KOPT-K1 (cell line): ENCODE data around the gene LRP1B.
"Not testable (repeated sequence)": the region's sequence is repeated elsewhere in the genome, so short reads cannot be mapped to it uniquely, and the experiment has no call there.

Experiments
- H3K27ac ChIP-seq: fragments of 200-600 bp; sonication (generic); 2 replicates; pipeline ENCODE4 v1.5.1; 2016; ENCODE audit warnings: antibody characterized with exemption, mild to moderate bottlenecking, low read depth, low read length; ENCODE audit not compliant: poor library complexity, severe bottlenecking
- H3K36me3 ChIP-seq: fragments of 200-600 bp; sonication (generic); 2 replicates; pipeline ENCODE4 v1.5.1; 2017; ENCODE audit warnings: antibody characterized with exemption, mild to moderate bottlenecking, low read length, moderate library complexity; ENCODE audit not compliant: insufficient read depth
- H3K9me3 ChIP-seq: fragments of 200-600 bp; sonication (generic); 2 replicates; pipeline ENCODE4 v1.5.1; 2017; ENCODE audit warnings: antibody characterized with exemption, low read length, mild to moderate bottlenecking; ENCODE audit not compliant: insufficient read depth, poor library complexity, severe bottlenecking

Gene LRP1B

GRCh38 chr2:140473851-140474250, 1657.0 kb downstream of the LRP1B start:
- no peaks in the 10 kb centered on the region for H3K9me3 ChIP-seq
- no peaks in the 10 kb centered on the region for H3K36me3 ChIP-seq
- no peak overlapping the region for H3K27ac ChIP-seq

- H3K36me3 ChIP-seq: no peaks in the 10 kb centered on the region
- H3K9me3 ChIP-seq: no peaks in the 10 kb centered on the region
- no peak overlapping the region for H3K27ac ChIP-seq
Observed at GRCh38 chr2:140472676-140473075, 1658.1 kb downstream of the LRP1B start.

GRCh38 chr2:140465301-140465700, 1665.5 kb downstream of the LRP1B start:
- no peak overlapping the region for H3K27ac ChIP-seq
- no peaks in the 10 kb centered on the region for H3K9me3 ChIP-seq
- no peaks in the 10 kb centered on the region for H3K36me3 ChIP-seq

- no peak overlapping the region for H3K27ac ChIP-seq
Observed at GRCh38 chr2:140462990-140463389, 1667.8 kb downstream of the LRP1B start.

GRCh38 chr2:140457483-140457882, 1673.3 kb downstream of the LRP1B start:
- Histone ChIP-seq H3K36me3 (no peaks in the 10 kb centered on the region), H3K27ac (no peak overlapping the region), H3K9me3 (no peaks in the 10 kb centered on the region)

More at GRCh38 chr2:140462990-140463389, 1667.8 kb downstream of the LRP1B start:
- H3K9me3 ChIP-seq: no peaks in the 10 kb centered on the region
- no peaks in the 10 kb centered on the region for H3K36me3 ChIP-seq

GRCh38 chr2:140455315-140455714, 1675.5 kb downstream of the LRP1B start:
- H3K36me3 ChIP-seq: no peaks in the 10 kb centered on the region
- no peak overlapping the region for H3K27ac ChIP-seq
- H3K9me3 ChIP-seq: no peaks in the 10 kb centered on the region

GRCh38 chr2:140454717-140455116, 1676.1 kb downstream of the LRP1B start:
- no peaks in the 10 kb centered on the region for H3K36me3 ChIP-seq
- no peaks in the 10 kb centered on the region for H3K9me3 ChIP-seq
- no peak overlapping the region for H3K27ac ChIP-seq

- H3K36me3 ChIP-seq: no peaks in the 10 kb centered on the region
- H3K27ac ChIP-seq: no peak overlapping the region
- no peaks in the 10 kb centered on the region for H3K9me3 ChIP-seq
Observed at GRCh38 chr2:140451324-140451723, 1679.5 kb downstream of the LRP1B start.

- no peaks in the 10 kb centered on the region for H3K36me3 ChIP-seq
- no peak overlapping the region for H3K27ac ChIP-seq
- H3K9me3 ChIP-seq: no peaks in the 10 kb centered on the region
Observed at GRCh38 chr2:140442319-140442718, 1688.5 kb downstream of the LRP1B start.

GRCh38 chr2:140440815-140441214, 1690.0 kb downstream of the LRP1B start:
- Histone ChIP-seq H3K36me3 (no peaks in the 10 kb centered on the region), H3K9me3 (no peaks in the 10 kb centered on the region), H3K27ac (no peak overlapping the region)

GRCh38 chr2:140436936-140437335, 1693.9 kb downstream of the LRP1B start:
- H3K9me3 ChIP-seq: no peaks in the 10 kb centered on the region
- no peak overlapping the region for H3K27ac ChIP-seq
- H3K36me3 ChIP-seq: no peaks in the 10 kb centered on the region

GRCh38 chr2:140427033-140427432, 1703.8 kb downstream of the LRP1B start:
- H3K9me3 ChIP-seq, H3K27ac ChIP-seq, H3K36me3 ChIP-seq: not testable (repeated sequence)

GRCh38 chr2:140424471-140424870, 1706.3 kb downstream of the LRP1B start:
- Histone ChIP-seq H3K9me3 (no peaks in the 10 kb centered on the region), H3K36me3 (no peaks in the 10 kb centered on the region)

GRCh38 chr2:140422759-140423158, 1708.1 kb downstream of the LRP1B start:
- Histone ChIP-seq H3K27ac (no peak overlapping the region), H3K36me3 (no peaks in the 10 kb centered on the region), H3K9me3 (no peaks in the 10 kb centered on the region)

More at GRCh38 chr2:140424471-140424870, 1706.3 kb downstream of the LRP1B start:
- no peak overlapping the region for H3K27ac ChIP-seq

GRCh38 chr2:140417504-140417903, 1713.3 kb downstream of the LRP1B start:
- no peaks in the 10 kb centered on the region for H3K9me3 ChIP-seq
- H3K27ac ChIP-seq: no peak overlapping the region
- H3K36me3 ChIP-seq: no peaks in the 10 kb centered on the region

GRCh38 chr2:140416577-140416976, 1714.2 kb downstream of the LRP1B start:
- Histone ChIP-seq H3K36me3 (no peaks in the 10 kb centered on the region), H3K27ac (no peak overlapping the region), H3K9me3 (no peaks in the 10 kb centered on the region)

GRCh38 chr2:140415035-140415434, 1715.8 kb downstream of the LRP1B start:
- not testable (repeated sequence) for H3K9me3 ChIP-seq, H3K36me3 ChIP-seq, H3K27ac ChIP-seq
